ENCODE data around the gene OASL. TPM values are rescaled to one million over a fixed set of nuclear protein-coding genes. Genes with fewer than 3 reads are reported as not detected.

Gene OASL
- total and polyA plus RNA-seq, 9 of the 15 experiments (the other 6 are each of a cell fraction or from before 2014, with no cell fraction given), result 0.14 TPM; not detected in 8

- peak; percentile 42; the same call in 1 of the 2 replicates for TF ChIP-seq REST (IDR thresholded peaks at IDR 0.05; ENCODE audit: borderline replicate concordance)
- TF ChIP-seq REST (CRISPR knock-in tag; IDR thresholded peaks at IDR 0.05; ENCODE audit: low read depth), result no peak
- peak; percentile 49 for TF ChIP-seq PRDM10 (IDR thresholded peaks at IDR 0.05; ENCODE audit: partially characterized antibody)
- 0 out of 2 replicates have a peak, but pooled peaks have one; percentile 30 for TF ChIP-seq ZNF395 (CRISPR knock-in tag; IDR thresholded peaks at IDR 0.05)
- peak; percentile 65 for TF ChIP-seq ZNF316 (IDR thresholded peaks at IDR 0.05)
- 0 out of 2 replicates have a peak, but pooled peaks have one; percentile 26 for TF ChIP-seq MTA1 (IDR thresholded peaks at IDR 0.05; ENCODE audit: borderline replicate concordance)
- no peak for TF ChIP-seq TRIM28 (IDR thresholded peaks at IDR 0.05)
- peak; percentile 46; the same call in 1 of the 2 replicates for TF ChIP-seq MAFG (tag; conservative IDR thresholded peaks at IDR 0.05)
- no peak for TF ChIP-seq MYC (IDR thresholded peaks at IDR 0.05; ENCODE audit: low read depth, low read length)
- no peak for TF ChIP-seq MYC (CRISPR knock-in tag; IDR thresholded peaks at IDR 0.05; ENCODE audit: borderline replicate concordance, low read depth)
- TF ChIP-seq TFAP4 (CRISPR knock-in tag; IDR thresholded peaks at IDR 0.05; ENCODE audit: borderline replicate concordance), result peak; percentile 80
- no peak for TF ChIP-seq NR2C2 (CRISPR knock-in tag; IDR thresholded peaks at IDR 0.05)
- TF ChIP-seq NR2C2 (tag; IDR thresholded peaks at IDR 0.05), result peak; percentile 82
These were observed 21.3 kb upstream of the OASL start (continued) for GRCh38 chr12:121060149-121061001.
